HL-60/S4 treated with retinoic acid at 250 ng/mL for 4 days and 3 days (cell line): ENCODE measurements around the gene GATA3.
"Not testable (repeated sequence)": the region's sequence is repeated elsewhere in the genome, so short reads cannot be mapped to it uniquely, and the experiment has no call there.

Experiments
- in situ Hi-C: fragments of 300-500 bp; cut with MboI; formaldehyde crosslinking; loops from 2 replicates; pipeline ENCODE4 v1.7.0; 2022; ENCODE audit warnings: low sequenced_read_pairs

The GATA3 gene

DNA sequence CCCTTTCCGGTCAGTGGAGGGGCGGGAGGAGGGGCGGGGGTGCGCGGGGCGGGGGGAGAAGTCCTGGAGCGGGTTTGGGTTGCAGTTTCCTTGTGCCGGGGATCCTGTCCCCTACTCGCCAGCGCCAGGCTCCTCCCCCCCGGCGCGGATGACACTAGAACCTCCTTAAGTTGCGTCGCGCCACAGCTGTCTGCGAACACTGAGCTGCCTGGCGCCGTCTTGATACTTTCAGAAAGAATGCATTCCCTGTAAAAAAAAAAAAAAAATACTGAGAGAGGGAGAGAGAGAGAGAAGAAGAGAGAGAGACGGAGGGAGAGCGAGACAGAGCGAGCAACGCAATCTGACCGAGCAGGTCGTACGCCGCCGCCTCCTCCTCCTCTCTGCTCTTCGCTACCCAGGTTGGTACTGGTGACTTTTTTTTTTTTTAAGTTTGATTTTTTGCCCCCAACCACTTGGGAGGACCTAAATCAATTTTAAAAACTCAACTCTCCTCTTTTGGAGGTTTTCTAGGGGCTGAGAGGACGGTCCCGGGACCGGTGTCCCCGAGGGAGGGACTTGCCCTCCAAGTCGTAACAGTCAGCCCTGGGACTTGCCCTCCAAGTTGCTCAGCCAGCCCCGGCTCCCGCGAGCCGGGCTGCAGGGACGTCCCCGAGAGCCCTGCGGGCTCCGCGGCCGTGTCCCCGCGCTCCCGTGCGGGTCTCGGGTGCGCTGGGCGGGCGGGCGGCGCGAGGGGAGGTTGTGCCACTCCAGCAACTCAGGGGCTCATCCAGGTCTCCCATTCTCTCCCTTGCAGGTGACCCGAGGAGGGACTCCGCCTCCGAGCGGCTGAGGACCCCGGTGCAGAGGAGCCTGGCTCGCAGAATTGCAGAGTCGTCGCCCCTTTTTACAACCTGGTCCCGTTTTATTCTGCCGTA lies at the start of gene GATA3:
TSS of gene GATA3 (plus strand) at position 195 of the 914 bp plus-strand sequence. CDS start 968 bp downstream, outside the sequence.
- in situ Hi-C loops = no loop called here

GRCh38 chr10:8006274-8006999 lies 48.1 kb upstream of the GATA3 start:
- in situ Hi-C loops = no loop called here

DNA sequence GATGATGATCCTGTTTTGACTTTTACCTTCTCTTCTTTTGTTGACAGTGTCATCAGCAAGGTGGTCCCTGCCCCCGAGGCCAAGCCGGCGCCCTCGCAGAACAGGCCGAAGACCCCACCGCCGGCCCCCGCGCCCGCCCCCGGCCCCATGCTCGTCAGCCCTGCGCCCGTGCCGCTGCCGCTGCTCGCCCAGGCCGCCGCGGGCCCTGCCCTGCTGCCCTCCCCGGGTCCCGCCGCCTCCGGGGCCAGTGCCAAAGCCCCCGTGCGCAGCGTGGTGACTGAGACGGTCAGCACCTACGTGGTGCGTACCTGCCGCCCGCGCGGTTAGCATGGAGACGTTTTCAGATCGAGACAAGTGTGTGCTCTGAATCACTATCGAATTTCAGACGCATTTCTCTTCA lies 45.5 kb upstream of the GATA3 start:
- in situ Hi-C loops = no loop called here

GRCh38 chr10:8013006-8013405 lies 41.5 kb upstream of the GATA3 start:
- in situ Hi-C loops = no loop called here

DNA sequence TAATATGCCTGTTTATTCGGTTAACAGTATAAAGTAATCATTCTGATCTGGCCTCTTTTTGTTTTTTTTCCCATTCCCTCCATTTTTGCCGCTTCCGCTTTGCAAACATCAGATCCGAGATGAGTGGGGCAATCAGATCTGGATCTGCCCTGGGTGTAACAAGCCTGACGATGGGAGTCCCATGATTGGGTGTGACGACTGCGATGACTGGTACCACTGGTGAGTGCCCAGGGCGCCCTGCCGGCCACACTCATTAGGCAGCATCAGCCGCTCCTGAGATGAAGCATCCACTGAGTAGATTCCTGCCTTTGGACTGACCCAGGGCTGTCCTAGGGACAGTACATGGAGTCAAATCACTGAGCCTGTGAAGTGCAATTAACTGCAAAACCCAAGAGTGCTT lies 40.9 kb upstream of the GATA3 start:
- in situ Hi-C loops = no loop called here

GRCh38 chr10:8014649-8015048 lies 39.8 kb upstream of the GATA3 start:
- in situ Hi-C loops = no loop called here

DNA sequence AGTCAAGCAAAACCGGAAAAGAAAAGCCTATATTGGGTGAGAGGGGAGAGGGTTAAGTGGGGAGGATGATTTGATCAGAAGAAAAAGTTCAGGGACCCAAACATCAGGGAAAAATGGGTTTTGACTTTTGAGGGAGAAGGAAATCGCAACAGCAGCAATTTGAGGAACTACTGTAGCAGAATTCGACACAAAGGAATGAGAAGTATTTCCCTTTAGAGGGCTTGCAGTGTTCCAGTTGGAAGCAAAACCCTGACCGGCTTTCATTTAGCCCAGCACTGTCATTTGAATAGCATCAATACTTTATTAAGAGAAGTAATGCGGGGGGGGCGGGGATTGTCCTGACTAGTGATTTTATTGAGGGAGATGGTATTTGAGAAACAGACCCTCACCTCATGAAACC lies 37.2 kb upstream of the GATA3 start:
- in situ Hi-C loops = no loop called here

- in situ Hi-C loops = no loop called here
Observed at GRCh38 chr10:8023321-8023720, 31.2 kb upstream of the GATA3 start.

- in situ Hi-C loops = no loop called here
Observed at GRCh38 chr10:8023851-8024250, 30.6 kb upstream of the GATA3 start.

- in situ Hi-C loops = no loop called here
Observed at GRCh38 chr10:8026349-8027259, 27.9 kb upstream of the GATA3 start.

DNA sequence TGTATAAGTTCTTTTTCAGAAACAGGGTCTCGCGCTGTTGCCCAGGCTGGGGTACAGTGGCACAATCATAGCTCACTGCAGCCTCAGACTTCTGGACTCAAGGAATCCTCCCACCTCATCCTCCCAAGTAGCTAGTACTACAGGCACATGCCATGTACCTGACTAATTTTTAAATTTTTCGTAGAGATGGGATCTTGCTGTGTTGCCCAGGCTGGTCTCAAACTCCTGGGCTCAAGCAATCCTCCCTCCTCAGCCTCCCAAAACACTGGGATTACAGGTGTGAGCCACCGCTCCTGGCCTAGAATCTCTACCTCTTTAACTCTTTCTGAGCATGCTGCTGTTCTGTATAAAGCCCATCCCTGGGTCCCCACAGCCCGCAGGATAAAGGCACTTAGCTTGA lies 23.3 kb upstream of the GATA3 start:
- in situ Hi-C loops = not testable (repeated sequence)

- in situ Hi-C loops = no loop called here
Observed at GRCh38 chr10:8032558-8032957, 21.9 kb upstream of the GATA3 start.

GRCh38 chr10:8033812-8034465 lies 20.5 kb upstream of the GATA3 start:
- in situ Hi-C loops = no loop called here

DNA sequence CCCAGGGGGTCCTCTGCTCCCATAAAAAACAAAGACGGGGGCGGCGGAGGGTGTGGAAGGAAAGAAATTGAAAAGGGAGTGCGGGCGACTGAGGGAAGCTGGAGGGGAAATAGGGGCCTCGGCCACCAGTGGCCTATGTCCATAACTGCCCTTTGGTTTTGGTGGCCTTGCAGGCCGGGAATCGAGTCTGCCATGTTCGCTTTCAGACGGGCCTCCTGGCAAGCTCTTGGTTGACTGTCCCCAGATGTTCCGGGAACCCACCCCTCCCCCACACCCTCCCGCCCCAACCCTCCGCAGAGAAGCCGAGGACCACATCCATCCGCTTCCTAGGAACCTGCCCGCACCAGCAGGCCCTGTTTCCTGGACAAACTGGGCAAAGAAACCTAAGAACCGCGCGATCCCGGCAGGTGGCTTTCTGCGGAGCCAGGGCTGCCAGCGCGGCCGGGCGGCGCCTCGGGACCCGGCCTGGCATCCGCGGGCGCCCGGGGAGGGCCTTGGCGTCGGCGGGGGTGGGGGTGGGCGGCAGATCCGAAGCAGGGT lies 20.0 kb upstream of the GATA3 start:
- in situ Hi-C loops = no loop called here

- in situ Hi-C loops = no loop called here
Observed at GRCh38 chr10:8035006-8035640, 19.4 kb upstream of the GATA3 start.

DNA sequence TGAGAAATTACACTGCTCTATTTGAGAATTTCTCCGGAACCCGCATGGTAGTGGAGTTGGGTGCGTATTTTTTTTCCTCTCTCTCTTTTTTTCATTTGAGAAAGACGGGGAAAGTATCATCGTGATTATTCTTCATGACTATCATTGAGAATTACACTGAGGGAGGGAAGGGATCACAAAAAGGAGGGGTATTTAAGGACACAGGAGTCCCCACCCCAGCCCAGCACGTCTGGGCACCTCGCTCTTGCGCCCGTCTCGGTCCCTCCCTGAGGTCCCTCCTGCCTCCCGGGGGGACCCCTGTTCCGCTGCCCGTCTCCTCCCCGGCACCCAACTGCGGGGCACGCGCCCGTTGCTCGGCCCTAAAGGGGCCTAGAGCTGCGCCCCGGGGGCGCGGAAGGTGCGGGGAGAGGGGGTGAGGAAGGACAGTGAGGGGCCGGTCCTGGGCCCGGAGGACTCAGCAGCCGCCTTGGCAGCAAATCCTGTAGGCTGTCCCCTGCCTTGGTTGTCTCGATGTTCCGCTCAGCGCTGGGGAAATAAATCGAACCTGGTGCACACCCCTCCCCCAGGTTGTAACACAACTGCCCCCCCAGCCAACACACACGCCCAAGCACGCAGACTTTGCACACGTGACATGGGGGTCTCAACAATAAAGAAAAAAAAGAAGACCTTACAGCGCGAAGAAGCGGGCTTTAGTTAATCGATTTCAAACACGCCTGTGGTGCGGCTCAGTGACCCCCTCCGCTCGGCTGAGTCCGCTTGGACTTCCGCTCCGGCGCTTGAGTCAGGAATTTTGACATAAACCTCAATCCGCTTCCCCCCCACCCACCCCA lies 18.6 kb upstream of the GATA3 start:
- in situ Hi-C loops = no loop called here

- in situ Hi-C loops = no loop called here
Observed at GRCh38 chr10:8036506-8037198, 17.8 kb upstream of the GATA3 start.

- in situ Hi-C loops = no loop called here
Observed at GRCh38 chr10:8037199-8037801, 17.2 kb upstream of the GATA3 start.
